ENCODE results near the gene UGT8.

Gene UGT8

DNA sequence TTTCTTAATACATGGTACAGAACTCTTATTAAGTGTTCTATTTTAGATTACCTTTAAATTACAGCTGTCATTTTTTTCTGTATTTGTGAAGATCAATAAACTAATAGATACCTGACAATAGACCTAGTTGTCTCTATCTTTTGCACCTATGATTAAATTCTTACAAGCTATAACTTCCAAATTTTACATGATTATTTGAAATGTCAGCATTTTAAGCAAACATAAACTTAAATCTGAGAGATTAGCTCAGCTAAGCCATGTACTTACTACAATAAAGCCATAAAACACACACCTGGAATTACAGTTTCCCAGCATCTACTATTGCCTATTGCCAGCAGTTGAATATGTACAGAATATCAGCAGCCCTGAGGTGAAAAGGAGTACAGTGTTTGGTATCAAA is 118.8 kb downstream of the UGT8 start:
- Histone ChIP-seq H2BK12ac (ENCODE audit: low read length) (no peak overlapping the region), H2BK120ac (ENCODE audit: low read depth, low read length) (no peak overlapping the region), H3K4me2 (ENCODE audit: insufficient read depth, low read length, poor library complexity, severe bottlenecking) (no peak overlapping the region), H3K4me3 (ENCODE audit: low read length in 2 of 2) (no peak overlapping the region), H2AK5ac (ENCODE audit: low read depth, low read length) (no peak overlapping the region), H3K18ac (ENCODE audit: low read length) (no peak overlapping the region), H2BK15ac (ENCODE audit: low read length) (no peak overlapping the region), H2BK5ac (ENCODE audit: low read length) (no peak overlapping the region), H3K4me1 (ENCODE audit: control insufficient read depth in 2 of 2, insufficient read depth in 1 of 2, low read depth in 1 of 2, low read length in 2 of 2) (no peaks in the 10 kb centered on the region), H3K9ac (ENCODE audit: low read depth, low read length, poor library complexity) (no peak overlapping the region), H3K14ac (ENCODE audit: low read length) (no peak overlapping the region), H4K8ac (ENCODE audit: low read depth, low read length) (no peak overlapping the region), H2AFZ (ENCODE audit: low read length) (no peak overlapping the region), H3K27ac (replicated peaks; ENCODE audit: low read length) (no peak overlapping the region), H3K4ac (ENCODE audit: low read length) (no peak overlapping the region), H3K36me3 (replicated peaks in 1 of 2; ENCODE audit: control insufficient read depth in 2 of 2, insufficient read depth in 2 of 2, low read length in 2 of 2) (no peaks in the 10 kb centered on the region), H3K23ac (ENCODE audit: low read depth, low read length, poor library complexity) (no peak overlapping the region), H3K79me1 (ENCODE audit: low read depth, low read length) (no peaks in the 10 kb centered on the region), H3K27me3 (ENCODE audit: control insufficient read depth in 3 of 3, insufficient read depth in 3 of 3, low read depth in 1 of 3, low read length in 3 of 3) (no peaks in the 10 kb centered on the region), H3K9me3 (replicated peaks in 1 of 2; ENCODE audit: control insufficient read depth in 2 of 2, insufficient read depth in 1 of 2, low read depth in 1 of 2, low read length in 2 of 2) (no peaks in the 10 kb centered on the region), H4K91ac (ENCODE audit: low read depth, low read length, poor library complexity) (no peak overlapping the region)
- no peak for DNase-seq (ENCODE audit: low spot score)

DNA sequence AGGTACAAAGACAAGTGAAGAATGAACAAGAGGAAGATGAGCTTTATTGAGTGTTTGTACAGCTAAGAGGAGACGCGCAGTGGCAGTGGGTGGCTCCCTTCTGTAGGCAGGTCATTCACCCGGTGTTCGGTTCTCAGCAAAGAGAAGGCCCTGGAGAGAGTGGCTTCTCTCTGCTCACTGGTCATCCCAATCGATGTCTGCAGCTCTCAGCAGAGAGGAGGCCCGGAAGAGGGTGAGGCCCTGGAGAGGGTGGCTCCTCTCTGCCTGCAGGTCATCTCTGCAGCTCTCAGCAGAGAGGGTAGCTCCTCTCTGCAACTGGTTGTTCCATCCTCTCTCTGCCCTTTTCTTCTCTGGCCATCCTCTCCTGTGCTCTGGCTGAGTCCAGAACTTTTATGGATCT is 126.5 kb downstream of the UGT8 start:
- H2BK15ac ChIP-seq (ENCODE audit: low read length): peak overlapping the region; percentile 83
- no peak overlapping the region for H2BK12ac ChIP-seq (ENCODE audit: low read length)
- no peaks in the 10 kb centered on the region for H3K79me1 ChIP-seq (ENCODE audit: low read depth, low read length)
- no peak overlapping the region for H3K4me2 ChIP-seq (ENCODE audit: insufficient read depth, low read length, poor library complexity, severe bottlenecking)
- WGBS, 2 donors (ENCODE audit: extremely low coverage in 2 of 2, insufficient read length in 2 of 2, insufficient replicate concordance in 1 of 2): no CpG with 5 or more reads among the region's 6 CpGs
- H2BK120ac ChIP-seq (ENCODE audit: low read depth, low read length): no peak overlapping the region
- peak overlapping the region; percentile 19 for H3K18ac ChIP-seq (ENCODE audit: low read length)
- no peak overlapping the region for H3K4me3 ChIP-seq (ENCODE audit: low read length in 2 of 2)
- no peaks in the 10 kb centered on the region for H3K36me3 ChIP-seq (replicated peaks in 1 of 2; ENCODE audit: control insufficient read depth in 2 of 2, insufficient read depth in 2 of 2, low read length in 2 of 2)
- no peak overlapping the region for H3K27ac ChIP-seq (replicated peaks; ENCODE audit: low read length)
- H2AK5ac ChIP-seq (ENCODE audit: low read depth, low read length): no peak overlapping the region
- DNase-seq (ENCODE audit: low spot score): no peak
- peak overlapping the region; percentile 13 for H2AFZ ChIP-seq (ENCODE audit: low read length)
- peaks cover 0 to 1% (median 0%) of the 10 kb centered on the region in 3 experiments for H3K27me3 ChIP-seq (ENCODE audit: control insufficient read depth in 3 of 3, insufficient read depth in 3 of 3, low read depth in 1 of 3, low read length in 3 of 3)
- H2BK5ac ChIP-seq (ENCODE audit: low read length): no peak overlapping the region
- H4K8ac ChIP-seq (ENCODE audit: low read depth, low read length): no peak overlapping the region
- H3K14ac ChIP-seq (ENCODE audit: low read length): no peak overlapping the region
- H4K91ac ChIP-seq (ENCODE audit: low read depth, low read length, poor library complexity): no peak overlapping the region
- no peak overlapping the region for H3K9ac ChIP-seq (ENCODE audit: low read depth, low read length, poor library complexity)
- H3K9me3 ChIP-seq (replicated peaks in 1 of 2; ENCODE audit: control insufficient read depth in 2 of 2, insufficient read depth in 1 of 2, low read depth in 1 of 2, low read length in 2 of 2): peaks cover 0 to 5% of the 10 kb centered on the region in 2 donors
- no peak overlapping the region for H3K4ac ChIP-seq (ENCODE audit: low read length)
- peaks cover 8 to 11% of the 10 kb centered on the region in 2 donors for H3K4me1 ChIP-seq (ENCODE audit: control insufficient read depth in 2 of 2, insufficient read depth in 1 of 2, low read depth in 1 of 2, low read length in 2 of 2)
- no peak overlapping the region for H3K23ac ChIP-seq (ENCODE audit: low read depth, low read length, poor library complexity)

DNA sequence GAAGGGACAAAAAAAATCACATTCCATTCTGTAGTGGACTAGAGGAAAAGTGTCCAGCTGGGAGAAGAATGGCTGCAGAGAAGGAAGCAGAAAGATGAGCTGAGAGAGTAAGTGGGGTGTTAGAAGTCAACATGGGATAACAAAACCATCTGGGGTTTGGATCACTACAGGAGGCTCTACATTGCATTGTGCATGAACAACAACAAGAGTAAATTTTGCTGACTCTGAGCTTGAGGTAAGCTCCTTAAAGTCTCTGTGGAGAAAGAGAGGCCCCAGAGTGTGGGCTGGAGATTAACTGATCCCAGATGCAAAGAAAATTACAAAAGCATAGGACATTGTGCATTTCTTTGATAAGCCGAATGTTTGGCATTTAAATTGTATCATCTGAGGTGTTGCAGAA is 128.9 kb downstream of the UGT8 start:
- no peak overlapping the region for H3K4me2 ChIP-seq (ENCODE audit: insufficient read depth, low read length, poor library complexity, severe bottlenecking)
- no peak overlapping the region for H3K4ac ChIP-seq (ENCODE audit: low read length)
- H3K23ac ChIP-seq (ENCODE audit: low read depth, low read length, poor library complexity): no peak overlapping the region
- H4K91ac ChIP-seq (ENCODE audit: low read depth, low read length, poor library complexity): no peak overlapping the region
- no peak overlapping the region for H2AK5ac ChIP-seq (ENCODE audit: low read depth, low read length)
- no peak overlapping the region for H2BK5ac ChIP-seq (ENCODE audit: low read length)
- WGBS, 2 donors (ENCODE audit: extremely low coverage in 2 of 2, insufficient read length in 2 of 2, insufficient replicate concordance in 1 of 2): no CpG with 5 or more reads among the region's 1 CpG
- no peak overlapping the region for H3K9ac ChIP-seq (ENCODE audit: low read depth, low read length, poor library complexity)
- no peaks in the 10 kb centered on the region for H3K36me3 ChIP-seq (replicated peaks in 1 of 2; ENCODE audit: control insufficient read depth in 2 of 2, insufficient read depth in 2 of 2, low read length in 2 of 2)
- H3K79me1 ChIP-seq (ENCODE audit: low read depth, low read length): no peaks in the 10 kb centered on the region
- H3K18ac ChIP-seq (ENCODE audit: low read length): no peak overlapping the region
- H3K27me3 ChIP-seq (ENCODE audit: control insufficient read depth in 3 of 3, insufficient read depth in 3 of 3, low read depth in 1 of 3, low read length in 3 of 3): peaks cover 0 to 1% (median 0%) of the 10 kb centered on the region in 3 experiments
- peak overlapping the region; percentile 29 for H3K27ac ChIP-seq (replicated peaks; ENCODE audit: low read length)
- H3K14ac ChIP-seq (ENCODE audit: low read length): no peak overlapping the region
- no peak overlapping the region for H4K8ac ChIP-seq (ENCODE audit: low read depth, low read length)
- H3K9me3 ChIP-seq (replicated peaks in 1 of 2; ENCODE audit: control insufficient read depth in 2 of 2, insufficient read depth in 1 of 2, low read depth in 1 of 2, low read length in 2 of 2): peaks cover 0 to 5% of the 10 kb centered on the region in 2 donors
- H2AFZ ChIP-seq (ENCODE audit: low read length): peak overlapping the region; percentile 44
- H2BK12ac ChIP-seq (ENCODE audit: low read length): no peak overlapping the region
- no peak overlapping the region for H2BK120ac ChIP-seq (ENCODE audit: low read depth, low read length)
- peak; percentile 26 for DNase-seq (ENCODE audit: low spot score)
- H2BK15ac ChIP-seq (ENCODE audit: low read length): no peak overlapping the region
- no peak overlapping the region for H3K4me3 ChIP-seq (ENCODE audit: low read length in 2 of 2)
- peaks cover 11 to 13% of the 10 kb centered on the region in 2 donors for H3K4me1 ChIP-seq (ENCODE audit: control insufficient read depth in 2 of 2, insufficient read depth in 1 of 2, low read depth in 1 of 2, low read length in 2 of 2)

Small RNA genes lying within 50 kb of the gene (small RNA-seq; reads per million reads assigned to genes)
- gene MIR577 (ENCODE audit: insufficient read depth): 54.4 reads per million, percentile 93 among the genes with 10 or more reads in this experiment

Data from neuronal stem cell (in vitro differentiated cells).